ENCODE measurements around the gene C16orf82. TPM values are rescaled to one million over a fixed set of nuclear protein-coding genes. Genes with fewer than 3 reads are reported as not detected.

Gene C16orf82
- total RNA-seq, 1 experiment from 2014 or later, result not detected

- Mint-ChIP-seq H3K27ac (ENCODE audit: low read depth, unreplicated experiment) (no peak overlapping the region), H3K4me3 (ENCODE audit: unreplicated experiment) (no peak overlapping the region), H3K36me3 (ENCODE audit: insufficient read depth, unreplicated experiment) (no peaks in the 10 kb centered on the region), H3K9me3 (ENCODE audit: unreplicated experiment) (peaks cover 25% of the 10 kb centered on the region), H3K4me1 (ENCODE audit: insufficient read depth, unreplicated experiment) (no peaks in the 10 kb centered on the region), H3K27me3 (ENCODE audit: insufficient read depth, unreplicated experiment) (no peaks in the 10 kb centered on the region)
- intact Hi-C loops (cut with micrococcal nuclease), result no loop called here
- no peak for TF ChIP-seq CTCF (IDR thresholded peaks at IDR 0.05; ENCODE audit: unreplicated experiment)
- no peak for DNase-seq (ENCODE audit: unreplicated experiment)
- ChIA-PET CTCF (no interaction called here), POLR2A (no interaction called here)
- no TSS peak for BruUV-seq (replicated peaks)
Observed at GRCh38 chr16:27073733-27074132, 7.0 kb downstream of the C16orf82 start.

- CTCF ChIA-PET, result interaction anchor here (0.6 to 0.7 kb wide), 3 partner anchors 154 to 1239 kb away, joined by 3 to 4 read pairs (median 3); no protein-coding TSS in a partner anchor
- H3K27me3 Mint-ChIP-seq (ENCODE audit: insufficient read depth, unreplicated experiment), result no peaks in the 10 kb centered on the region
Observed at GRCh38 chr16:27080895-27081294, 14.2 kb downstream of the C16orf82 start.

GRCh38 chr16:27083861-27084261 lies 17.1 kb downstream of the C16orf82 start:
- no peak for DNase-seq (ENCODE audit: unreplicated experiment)
- Mint-ChIP-seq H3K27me3 (ENCODE audit: insufficient read depth, unreplicated experiment) (no peaks in the 10 kb centered on the region), H3K4me3 (ENCODE audit: unreplicated experiment) (no peak overlapping the region), H3K4me1 (ENCODE audit: insufficient read depth, unreplicated experiment) (no peaks in the 10 kb centered on the region), H3K36me3 (ENCODE audit: insufficient read depth, unreplicated experiment) (no peaks in the 10 kb centered on the region), H3K9me3 (ENCODE audit: unreplicated experiment) (peaks cover 6% of the 10 kb centered on the region), H3K27ac (ENCODE audit: low read depth, unreplicated experiment) (no peak overlapping the region)
- CTCF ChIA-PET, result no interaction called here
- intact Hi-C loops (cut with micrococcal nuclease), result no loop called here
- no TSS peak for BruUV-seq (replicated peaks)
- POLR2A ChIA-PET, result no interaction called here
- no peak for TF ChIP-seq CTCF (IDR thresholded peaks at IDR 0.05; ENCODE audit: unreplicated experiment)

More at GRCh38 chr16:27080895-27081294, 14.2 kb downstream of the C16orf82 start:
- intact Hi-C loops (cut with micrococcal nuclease), result no loop called here
- Mint-ChIP-seq H3K36me3 (ENCODE audit: insufficient read depth, unreplicated experiment) (no peaks in the 10 kb centered on the region), H3K4me1 (ENCODE audit: insufficient read depth, unreplicated experiment) (no peaks in the 10 kb centered on the region), H3K27ac (ENCODE audit: low read depth, unreplicated experiment) (no peak overlapping the region), H3K9me3 (ENCODE audit: unreplicated experiment) (peaks cover 16% of the 10 kb centered on the region), H3K4me3 (ENCODE audit: unreplicated experiment) (no peak overlapping the region)
- DNase-seq (ENCODE audit: unreplicated experiment), result peak; percentile 20
- POLR2A ChIA-PET, result no interaction called here
- TF ChIP-seq CTCF (IDR thresholded peaks at IDR 0.05; ENCODE audit: unreplicated experiment), result peak; percentile 8
- no TSS peak for BruUV-seq (replicated peaks)

GRCh38 chr16:27084307-27085028 lies 17.7 kb downstream of the C16orf82 start:
- DNase-seq (ENCODE audit: unreplicated experiment), result no peak
- H3K9me3 Mint-ChIP-seq (ENCODE audit: unreplicated experiment), result peaks cover 6% of the 10 kb centered on the region
- CTCF ChIA-PET, result no interaction called here
- no peaks in the 10 kb centered on the region for H3K27me3 Mint-ChIP-seq (ENCODE audit: insufficient read depth, unreplicated experiment)
- H3K36me3 Mint-ChIP-seq (ENCODE audit: insufficient read depth, unreplicated experiment), result no peaks in the 10 kb centered on the region
- no peaks in the 10 kb centered on the region for H3K4me1 Mint-ChIP-seq (ENCODE audit: insufficient read depth, unreplicated experiment)
- TF ChIP-seq CTCF (IDR thresholded peaks at IDR 0.05; ENCODE audit: unreplicated experiment), result no peak
- no peak overlapping the region for H3K4me3 Mint-ChIP-seq (ENCODE audit: unreplicated experiment)
- BruUV-seq (replicated peaks), result no TSS peak
- intact Hi-C loops (cut with micrococcal nuclease), result no loop called here
- H3K27ac Mint-ChIP-seq (ENCODE audit: low read depth, unreplicated experiment), result no peak overlapping the region
- POLR2A ChIA-PET, result no interaction called here
